BLaER1 (cell line): ENCODE data around the gene PALMD.

Experiments used
- H3K27ac ChIP-seq: shearing (Covaris generic); formaldehyde crosslinking; 2 replicates; pipeline ENCODE4 v1.8.1; 2022
- H3K27me3 ChIP-seq: shearing (Covaris generic); formaldehyde crosslinking; 2 replicates; pipeline ENCODE4 v1.8.1; 2022
- H3K36me3 ChIP-seq: shearing (Covaris generic); formaldehyde crosslinking; 2 replicates; pipeline ENCODE4 v1.8.1; 2022
- H3K4me1 ChIP-seq: shearing (Covaris generic); formaldehyde crosslinking; 2 replicates; pipeline ENCODE4 v1.8.1; 2022
- H3K4me2 ChIP-seq: shearing (Covaris generic); formaldehyde crosslinking; 2 replicates; pipeline ENCODE4 v1.8.1; 2022
- H3K4me3 ChIP-seq: shearing (Covaris generic); formaldehyde crosslinking; 2 replicates; pipeline ENCODE4 v1.8.1; 2022
- H3K9ac ChIP-seq: shearing (Covaris generic); formaldehyde crosslinking; 2 replicates; pipeline ENCODE4 v1.8.1; 2022
- H3K9me3 ChIP-seq: shearing (Covaris generic); formaldehyde crosslinking; 2 replicates; pipeline ENCODE4 v1.8.1; 2022
- H4K20me1 ChIP-seq: shearing (Covaris generic); formaldehyde crosslinking; 2 replicates; pipeline ENCODE4 v1.8.1; 2022
- Cebpa-rat ChIP-seq: shearing (Covaris generic); IDR thresholded peaks from 2 replicates; pipeline ENCODE4 v1.8.1; 2022

Gene PALMD

GRCh38 chr1:99657213-99658030, 11.5 kb downstream of the PALMD start:
- no peak for TF ChIP-seq Cebpa-rat

DNA sequence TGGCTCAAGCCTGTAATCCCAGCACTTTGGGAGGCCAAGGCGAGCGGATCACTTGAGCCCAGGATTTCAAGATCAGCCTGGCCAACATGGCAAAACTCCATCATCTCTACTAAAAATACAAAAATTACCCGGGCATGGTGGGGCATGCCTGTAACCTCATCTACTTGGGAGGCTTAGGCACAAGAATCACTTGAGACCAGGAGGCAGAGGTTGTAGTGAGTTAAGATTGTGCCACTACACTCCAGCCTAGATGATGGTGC, 12.0 kb downstream of the PALMD start:
- H3K27me3 ChIP-seq: no peaks in the 10 kb centered on the region
- no peaks in the 10 kb centered on the region for H3K36me3 ChIP-seq
- H3K4me1 ChIP-seq: no peaks in the 10 kb centered on the region
- no peak for TF ChIP-seq Cebpa-rat
- H3K4me2 ChIP-seq: no peak overlapping the region
- H3K9ac ChIP-seq: no peak overlapping the region
- H3K9me3 ChIP-seq: no peaks in the 10 kb centered on the region
- H4K20me1 ChIP-seq: no peaks in the 10 kb centered on the region
- no peak overlapping the region for H3K27ac ChIP-seq
- no peak overlapping the region for H3K4me3 ChIP-seq

More at GRCh38 chr1:99657213-99658030, 11.5 kb downstream of the PALMD start:
- H3K4me3 ChIP-seq: no peak overlapping the region
- no peak overlapping the region for H3K4me2 ChIP-seq
- H3K27me3 ChIP-seq: no peaks in the 10 kb centered on the region
- no peaks in the 10 kb centered on the region for H3K36me3 ChIP-seq
- H3K9me3 ChIP-seq: no peaks in the 10 kb centered on the region
- H3K4me1 ChIP-seq: no peaks in the 10 kb centered on the region
- H3K9ac ChIP-seq: no peak overlapping the region
- H4K20me1 ChIP-seq: no peaks in the 10 kb centered on the region
- H3K27ac ChIP-seq: no peak overlapping the region

GRCh38 chr1:99659755-99660210, 13.9 kb downstream of the PALMD start:
- no peaks in the 10 kb centered on the region for H3K27me3 ChIP-seq
- H3K27ac ChIP-seq: no peak overlapping the region

DNA sequence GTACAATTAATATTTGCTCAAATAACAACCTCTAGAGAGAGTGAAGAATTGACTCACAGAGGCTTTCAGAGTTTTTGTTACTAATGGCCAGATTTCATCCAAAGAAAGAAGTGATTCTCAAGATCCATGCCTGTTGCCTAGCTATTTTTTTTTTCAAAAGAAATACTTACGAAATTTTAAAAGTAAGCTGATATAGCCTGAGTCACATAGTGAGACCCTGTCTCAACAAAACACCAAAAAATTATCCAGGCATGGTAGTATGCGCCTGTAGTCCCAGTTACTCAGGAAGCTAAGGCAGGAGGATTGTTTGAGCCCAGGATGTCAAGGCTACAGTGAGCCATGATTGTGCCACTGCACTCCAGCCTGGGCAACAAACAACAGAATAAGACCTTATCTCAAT, 14.6 kb downstream of the PALMD start:
- Histone ChIP-seq H3K9me3 (no peaks in the 10 kb centered on the region), H3K27ac (no peak overlapping the region), H3K27me3 (no peaks in the 10 kb centered on the region), H3K9ac (no peak overlapping the region), H3K4me2 (no peak overlapping the region), H3K4me1 (no peaks in the 10 kb centered on the region), H3K36me3 (no peaks in the 10 kb centered on the region), H4K20me1 (no peaks in the 10 kb centered on the region), H3K4me3 (no peak overlapping the region)
- TF ChIP-seq Cebpa-rat: no peak

More at GRCh38 chr1:99659755-99660210, 13.9 kb downstream of the PALMD start:
- Histone ChIP-seq H3K4me3 (no peak overlapping the region), H3K36me3 (no peaks in the 10 kb centered on the region), H3K4me1 (no peaks in the 10 kb centered on the region), H3K9ac (no peak overlapping the region), H3K9me3 (no peaks in the 10 kb centered on the region), H3K4me2 (no peak overlapping the region), H4K20me1 (no peaks in the 10 kb centered on the region)
- TF ChIP-seq Cebpa-rat: no peak

DNA sequence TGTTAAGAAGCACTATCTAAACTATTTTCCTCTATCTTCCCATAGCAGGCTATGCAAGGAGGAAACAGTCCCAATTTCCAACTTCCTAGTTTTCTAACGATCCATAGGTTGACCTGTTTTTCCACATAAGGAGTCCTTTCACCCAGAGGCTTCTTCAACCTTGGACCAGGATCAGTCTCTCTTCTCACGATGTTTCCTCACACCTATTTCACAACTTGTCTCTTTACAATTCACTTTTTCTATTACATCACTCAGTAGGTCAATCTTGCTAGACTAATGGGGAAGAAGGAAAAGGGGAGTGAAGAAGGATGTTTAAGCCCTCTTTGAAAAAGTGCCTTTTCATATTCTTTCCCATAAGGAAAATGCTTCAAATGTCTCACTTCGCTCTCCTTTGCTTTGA, 15.9 kb downstream of the PALMD start:
- TF ChIP-seq Cebpa-rat: no peak
- Histone ChIP-seq H3K9me3 (no peaks in the 10 kb centered on the region), H3K27ac (no peak overlapping the region), H3K4me3 (no peak overlapping the region), H4K20me1 (no peaks in the 10 kb centered on the region), H3K4me1 (no peaks in the 10 kb centered on the region), H3K27me3 (no peaks in the 10 kb centered on the region), H3K9ac (no peak overlapping the region), H3K36me3 (no peaks in the 10 kb centered on the region), H3K4me2 (no peak overlapping the region)

- no peak overlapping the region for H3K4me2 ChIP-seq
- H3K27me3 ChIP-seq: no peaks in the 10 kb centered on the region
- H3K27ac ChIP-seq: no peak overlapping the region
- no peaks in the 10 kb centered on the region for H3K4me1 ChIP-seq
- H3K4me3 ChIP-seq: no peak overlapping the region
- H4K20me1 ChIP-seq: no peaks in the 10 kb centered on the region
- no peaks in the 10 kb centered on the region for H3K9me3 ChIP-seq
- no peak for TF ChIP-seq Cebpa-rat
- H3K36me3 ChIP-seq: no peaks in the 10 kb centered on the region
- H3K9ac ChIP-seq: no peak overlapping the region
These were observed 16.7 kb downstream of the PALMD start for GRCh38 chr1:99662539-99663080.

DNA sequence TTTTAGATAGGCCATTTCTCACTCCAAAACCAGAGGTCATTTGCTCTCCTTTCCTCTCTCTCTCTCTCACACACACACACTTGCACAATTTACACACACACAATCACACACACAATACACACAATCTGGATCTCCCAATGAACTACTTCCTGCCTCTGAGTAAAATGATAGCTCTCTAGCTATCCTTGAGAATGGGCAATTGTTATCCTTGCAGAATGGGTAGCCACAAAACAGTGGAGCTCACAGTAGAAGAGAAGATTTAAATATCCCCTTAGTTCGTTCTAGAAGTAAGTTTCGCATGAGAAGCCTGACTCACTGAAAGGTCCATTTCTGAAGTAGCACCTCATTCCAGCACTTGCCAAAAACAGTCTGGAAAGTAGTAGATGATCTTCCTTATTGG, 17.6 kb downstream of the PALMD start:
- TF ChIP-seq Cebpa-rat: no peak
- Histone ChIP-seq H3K9me3 (no peaks in the 10 kb centered on the region), H3K27me3 (no peaks in the 10 kb centered on the region), H3K36me3 (no peaks in the 10 kb centered on the region), H3K4me3 (no peak overlapping the region), H3K9ac (no peak overlapping the region), H3K4me2 (no peak overlapping the region), H3K27ac (no peak overlapping the region), H3K4me1 (no peaks in the 10 kb centered on the region), H4K20me1 (no peaks in the 10 kb centered on the region)

DNA sequence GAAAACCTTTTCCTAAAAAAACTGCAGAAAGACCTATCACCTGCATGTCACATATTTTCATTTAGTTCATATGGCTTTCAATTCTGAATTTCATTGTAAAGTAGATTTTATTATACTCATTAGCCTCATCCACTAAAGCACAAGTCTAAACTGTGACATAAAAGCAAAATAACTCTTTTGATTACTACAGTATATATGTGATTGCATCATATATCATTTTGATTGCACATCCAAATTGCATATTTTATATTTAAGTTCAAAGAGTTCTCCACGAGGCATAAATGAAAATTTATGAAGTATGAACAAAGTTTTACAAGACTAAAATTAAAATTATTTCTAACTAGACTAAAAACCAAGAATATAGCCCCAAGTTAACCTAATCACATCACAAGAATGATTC, 19.3 kb downstream of the PALMD start:
- no peak overlapping the region for H3K4me3 ChIP-seq
- H3K27ac ChIP-seq: no peak overlapping the region
- no peak overlapping the region for H3K4me2 ChIP-seq
- H4K20me1 ChIP-seq: no peaks in the 10 kb centered on the region
- H3K27me3 ChIP-seq: no peaks in the 10 kb centered on the region
- H3K9ac ChIP-seq: no peak overlapping the region
- no peaks in the 10 kb centered on the region for H3K36me3 ChIP-seq
- no peak for TF ChIP-seq Cebpa-rat
- no peaks in the 10 kb centered on the region for H3K4me1 ChIP-seq
- no peaks in the 10 kb centered on the region for H3K9me3 ChIP-seq

DNA sequence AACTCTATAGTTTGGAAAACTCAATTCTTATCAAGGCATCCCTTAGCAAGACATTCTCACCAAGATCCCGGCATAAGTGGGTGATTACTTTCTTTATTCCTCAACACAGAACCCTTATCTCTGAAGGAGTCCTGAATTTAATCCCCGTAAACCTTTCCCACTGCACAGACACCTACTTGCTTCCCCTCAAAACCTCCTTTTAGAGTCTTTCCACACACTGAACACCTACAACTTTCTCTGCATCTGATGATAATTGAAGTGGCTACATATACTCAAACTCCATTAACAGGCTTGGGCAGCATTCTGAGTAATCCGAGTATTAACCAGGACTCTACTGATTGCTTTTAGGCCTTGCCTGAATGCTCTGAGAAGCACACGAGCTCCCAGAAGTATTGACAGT, 23.5 kb downstream of the PALMD start:
- Histone ChIP-seq H4K20me1 (no peaks in the 10 kb centered on the region), H3K4me1 (no peaks in the 10 kb centered on the region), H3K27ac (no peak overlapping the region), H3K4me2 (no peak overlapping the region), H3K9me3 (no peaks in the 10 kb centered on the region), H3K9ac (no peak overlapping the region), H3K36me3 (no peaks in the 10 kb centered on the region), H3K4me3 (no peak overlapping the region), H3K27me3 (no peaks in the 10 kb centered on the region)
- no peak for TF ChIP-seq Cebpa-rat

GRCh38 chr1:99669821-99670220, 23.9 kb downstream of the PALMD start:
- Histone ChIP-seq H3K27ac (no peak overlapping the region), H3K27me3 (no peaks in the 10 kb centered on the region), H3K36me3 (no peaks in the 10 kb centered on the region), H3K4me3 (no peak overlapping the region), H3K4me1 (no peaks in the 10 kb centered on the region), H3K9ac (no peak overlapping the region), H4K20me1 (no peaks in the 10 kb centered on the region), H3K4me2 (no peak overlapping the region), H3K9me3 (no peaks in the 10 kb centered on the region)
- no peak for TF ChIP-seq Cebpa-rat
